ENCODE data around the gene TAS2R50. TPM values are rescaled to one million over a fixed set of nuclear protein-coding genes. Genes with fewer than 3 reads are reported as not detected.

TAS2R50 gene
- total RNA-seq, 3 donors from 2014 or later: 0.92 to 3.7 (median 1.5) TPM

- intact Hi-C loops (cut with DNase I, micrococcal nuclease): no loop called here
- H3K4me1 ChIP-seq (ENCODE audit: low read depth): no peaks in the 10 kb centered on the region
- TF ChIP-seq CTCF (IDR thresholded peaks at IDR 0.05): no peak
- H3K36me3 ChIP-seq (ENCODE audit: low read depth): no peaks in the 10 kb centered on the region
- H3K9me3 ChIP-seq: no peaks in the 10 kb centered on the region
- ATAC-seq (no peak), DNase-seq (no peak)
- H3K4me3 ChIP-seq: no peak overlapping the region
These were observed 20.4 kb downstream of the TAS2R50 start for GRCh38 chr12:10966314-10966713.

- no peak overlapping the region for H3K4me3 ChIP-seq
- DNase-seq: no peak
- H3K4me1 ChIP-seq (ENCODE audit: low read depth): no peaks in the 10 kb centered on the region
- TF ChIP-seq CTCF (IDR thresholded peaks at IDR 0.05): no peak
- intact Hi-C loops (cut with DNase I, micrococcal nuclease): no loop called here
- ATAC-seq: no peak
- H3K9me3 ChIP-seq: no peaks in the 10 kb centered on the region
- H3K36me3 ChIP-seq (ENCODE audit: low read depth): no peaks in the 10 kb centered on the region
These were observed 21.2 kb downstream of the TAS2R50 start for GRCh38 chr12:10965476-10965875.

- ATAC-seq: no peak
- no peak overlapping the region for H3K4me3 ChIP-seq
- DNase-seq: no peak
- intact Hi-C loops (cut with DNase I, micrococcal nuclease): no loop called here
- H3K9me3 ChIP-seq: no peaks in the 10 kb centered on the region
- no peaks in the 10 kb centered on the region for H3K4me1 ChIP-seq (ENCODE audit: low read depth)
- no peaks in the 10 kb centered on the region for H3K36me3 ChIP-seq (ENCODE audit: low read depth)
- no peak for TF ChIP-seq CTCF (IDR thresholded peaks at IDR 0.05)
These were observed 26.5 kb downstream of the TAS2R50 start for GRCh38 chr12:10960211-10960610.

GRCh38 chr12:10959804-10960203 is 26.9 kb downstream of the TAS2R50 start:
- intact Hi-C loops (cut with DNase I, micrococcal nuclease): no loop called here
- Histone ChIP-seq H3K4me1 (ENCODE audit: low read depth) (no peaks in the 10 kb centered on the region), H3K36me3 (ENCODE audit: low read depth) (no peaks in the 10 kb centered on the region), H3K4me3 (no peak overlapping the region), H3K9me3 (no peaks in the 10 kb centered on the region)
- ATAC-seq (no peak), DNase-seq (peak in 1 of 3 donors; percentile 3)
- TF ChIP-seq CTCF (IDR thresholded peaks at IDR 0.05): no peak

GRCh38 chr12:10957741-10958140 is 29.0 kb downstream of the TAS2R50 start:
- intact Hi-C loops (cut with DNase I, micrococcal nuclease): no loop called here
- Histone ChIP-seq H3K9me3 (no peaks in the 10 kb centered on the region), H3K4me1 (ENCODE audit: low read depth) (no peaks in the 10 kb centered on the region), H3K36me3 (ENCODE audit: low read depth) (no peaks in the 10 kb centered on the region), H3K4me3 (no peak overlapping the region)
- no peak for TF ChIP-seq CTCF (IDR thresholded peaks at IDR 0.05)
- ATAC-seq: no peak
- DNase-seq: no peak

- no peak for TF ChIP-seq CTCF (IDR thresholded peaks at IDR 0.05)
- ATAC-seq (no peak), DNase-seq (no peak)
- Histone ChIP-seq H3K4me3 (no peak overlapping the region), H3K9me3 (no peaks in the 10 kb centered on the region), H3K36me3 (ENCODE audit: low read depth) (no peaks in the 10 kb centered on the region), H3K4me1 (ENCODE audit: low read depth) (no peaks in the 10 kb centered on the region)
- intact Hi-C loops (cut with DNase I, micrococcal nuclease): no loop called here
These were observed 30.6 kb downstream of the TAS2R50 start for GRCh38 chr12:10956085-10956484.

Data from mucosa of descending colon (tissue), 3 donors.